Prostate gland (tissue), 2 donors: ENCODE data around the gene LDLRAD4. TPM values are rescaled to one million over a fixed set of nuclear protein-coding genes. Genes with fewer than 3 reads are reported as not detected.

Experiments
- DNase-seq: peaks from one replicate; pipeline ENCODE4 v3.0.0-alpha.2; 2019; ENCODE audit warnings: low spot score
- H3K27ac ChIP-seq, 2 donors: fragments of 200-600 bp; sonication (generic); 2 replicates each; pipeline ENCODE4 v1.5.1; 2017 to 2019
- H3K27me3 ChIP-seq: fragments of 200-600 bp; sonication (generic); replicated peaks from 2 replicates; pipeline ENCODE4 v1.5.1; 2019; ENCODE audit not compliant: insufficient read depth
- H3K36me3 ChIP-seq, 2 donors: fragments of 200-600 bp; sonication (generic); 1 replicate in 1 of 2; 2 replicates in 1 of 2; pipeline versions ENCODE4 v1.5.1 to v1.8.1; 2017 to 2019
- H3K4me1 ChIP-seq: fragments of 200-600 bp; sonication (generic); replicated peaks from 2 replicates; pipeline ENCODE4 v1.5.1; 2019
- H3K4me3 ChIP-seq, 2 donors: fragments of 200-600 bp; sonication (generic); 2 replicates each; pipeline ENCODE4 v1.5.1; 2017 to 2019
- H3K9me3 ChIP-seq: fragments of 200-600 bp; sonication (generic); 2 replicates; pipeline ENCODE4 v1.5.1; 2017
- POLR2A ChIP-seq: fragments of 450-650 bp; IDR thresholded peaks from one replicate; pipeline ENCODE4 v1.6.1; 2016; ENCODE audit warnings: antibody characterized with exemption, mild to moderate bottlenecking
- POLR2AphosphoS5 ChIP-seq: sonication (generic); formaldehyde crosslinking; IDR thresholded peaks from one replicate; pipeline ENCODE4 v1.6.1; 2017; ENCODE audit warnings: antibody characterized with exemption
- WGBS: methylation state at CpG from one replicate; pipeline ENCODE4 v1.1.5; 2018; 5-methylcytosine and 5-hydroxymethylcytosine counted together
- intact Hi-C: fragments of 100-400 bp; cut with DNase I; formaldehyde crosslinking; loops from one replicate; pipeline ENCODE4 v1.14.2; 2022
- total RNA-seq, 2 donors: library from RNA; depleted of rRNA; stranded (reverse); fragments of >200 nt; gene quantifications; one replicate each; pipeline ENCODE4 v1.1.0, GENCODE V29; 2016
- TF ChIP-seq, protein P1 (sequence below), 4 experiments: fragments of 200-600 bp in 2 of 4; fragments of 450-650 bp in 2 of 4; sonication (generic) in 2 of 4; IDR thresholded peaks; 1 replicate in 3 of 4; 2 replicates in 1 of 4; pipeline ENCODE4 v1.5.1; 2016 to 2019; ENCODE audit warnings: antibody characterized with exemption in 4 of 4, mild to moderate bottlenecking in 2 of 4, moderate library complexity in 2 of 4

Gene LDLRAD4
- total RNA-seq, 2 donors from 2014 or later, result 59.9 to 107 TPM

DNA sequence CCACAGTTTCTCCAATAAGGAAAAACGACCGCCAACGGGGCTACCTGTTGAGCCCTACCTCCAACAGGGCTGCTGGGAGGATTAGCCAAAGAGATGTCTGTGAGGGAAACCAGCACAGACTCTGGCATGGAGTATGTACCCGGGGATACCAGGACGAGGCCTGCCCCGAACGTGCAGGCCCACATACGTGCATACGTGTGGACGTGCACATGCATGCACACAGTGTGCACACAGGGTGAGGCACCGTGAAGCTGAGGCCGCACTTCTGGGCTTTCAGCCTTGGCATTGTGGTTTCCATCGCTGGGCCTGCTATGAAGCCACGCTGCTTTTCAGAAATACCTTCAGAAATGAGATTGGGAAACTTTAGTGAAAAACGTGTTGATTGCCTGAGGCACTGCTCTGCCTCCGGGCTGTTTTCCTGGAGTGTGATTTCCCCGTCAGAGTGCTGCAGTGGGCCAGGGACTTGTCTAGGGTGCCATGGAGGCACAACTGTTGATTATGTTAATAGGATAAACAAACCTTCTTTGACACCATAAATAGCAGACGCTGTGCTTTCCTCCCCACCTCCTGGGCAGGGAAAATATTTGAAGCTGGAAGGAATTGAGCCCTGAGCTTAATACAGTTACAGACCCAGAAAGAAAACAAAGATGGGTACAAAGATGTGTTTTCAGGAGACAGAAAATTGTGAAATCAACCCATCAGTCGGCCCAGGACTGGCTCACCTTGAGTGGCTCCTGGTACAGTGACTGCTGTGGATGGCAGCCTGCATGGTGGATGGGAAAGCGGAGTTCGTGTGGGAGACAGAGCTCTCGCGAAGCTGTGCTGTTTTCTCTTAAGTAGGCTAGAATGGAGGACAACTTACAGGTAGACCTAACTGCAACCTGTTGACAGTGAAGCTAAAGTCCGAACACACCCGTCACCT lies 325.5 kb downstream of the LDLRAD4 start:
- DNase-seq, result no peak
- WGBS, result 84% methylated on average over 25 of the region's 25 CpGs
- H3K27me3 ChIP-seq, result no peaks in the 10 kb centered on the region
- peaks cover 42% of the 10 kb centered on the region for H3K4me1 ChIP-seq
- intact Hi-C loops, result no loop called here
- H3K4me3 ChIP-seq, result no peak overlapping the region
- H3K36me3 ChIP-seq, result no peaks in the 10 kb centered on the region
- TF ChIP-seq POLR2AphosphoS5 (no peak), POLR2A (no peak)
- TF ChIP-seq, protein P1, sequence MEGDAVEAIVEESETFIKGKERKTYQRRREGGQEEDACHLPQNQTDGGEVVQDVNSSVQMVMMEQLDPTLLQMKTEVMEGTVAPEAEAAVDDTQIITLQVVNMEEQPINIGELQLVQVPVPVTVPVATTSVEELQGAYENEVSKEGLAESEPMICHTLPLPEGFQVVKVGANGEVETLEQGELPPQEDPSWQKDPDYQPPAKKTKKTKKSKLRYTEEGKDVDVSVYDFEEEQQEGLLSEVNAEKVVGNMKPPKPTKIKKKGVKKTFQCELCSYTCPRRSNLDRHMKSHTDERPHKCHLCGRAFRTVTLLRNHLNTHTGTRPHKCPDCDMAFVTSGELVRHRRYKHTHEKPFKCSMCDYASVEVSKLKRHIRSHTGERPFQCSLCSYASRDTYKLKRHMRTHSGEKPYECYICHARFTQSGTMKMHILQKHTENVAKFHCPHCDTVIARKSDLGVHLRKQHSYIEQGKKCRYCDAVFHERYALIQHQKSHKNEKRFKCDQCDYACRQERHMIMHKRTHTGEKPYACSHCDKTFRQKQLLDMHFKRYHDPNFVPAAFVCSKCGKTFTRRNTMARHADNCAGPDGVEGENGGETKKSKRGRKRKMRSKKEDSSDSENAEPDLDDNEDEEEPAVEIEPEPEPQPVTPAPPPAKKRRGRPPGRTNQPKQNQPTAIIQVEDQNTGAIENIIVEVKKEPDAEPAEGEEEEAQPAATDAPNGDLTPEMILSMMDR (IDR thresholded peaks at IDR 0.05), result no peak
- H3K9me3 ChIP-seq, result no peaks in the 10 kb centered on the region
- no peak overlapping the region for H3K27ac ChIP-seq

DNA sequence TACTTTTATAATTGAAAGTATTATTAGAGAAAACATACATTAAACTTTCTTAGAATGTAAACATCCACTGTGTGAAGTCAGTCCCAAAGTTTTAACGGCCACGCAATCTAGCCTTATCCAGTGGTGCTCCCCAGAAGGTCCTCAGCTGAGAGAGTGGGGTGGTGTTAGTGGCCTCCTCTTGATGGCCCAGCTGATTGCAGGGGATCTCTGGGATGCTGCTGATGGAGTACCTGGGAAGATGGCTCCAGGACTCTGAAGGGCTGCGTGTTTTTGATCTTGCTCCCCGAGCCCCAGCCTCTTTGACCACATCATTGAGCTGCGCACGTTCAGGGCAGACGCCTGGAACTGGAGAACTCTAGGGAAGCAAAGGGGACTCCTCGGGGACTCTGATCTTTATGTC lies 326.4 kb downstream of the LDLRAD4 start:
- Histone ChIP-seq H3K4me3 (no peak overlapping the region), H3K27ac (no peak overlapping the region), H3K27me3 (no peaks in the 10 kb centered on the region), H3K9me3 (no peaks in the 10 kb centered on the region), H3K36me3 (no peaks in the 10 kb centered on the region), H3K4me1 (peaks cover 36% of the 10 kb centered on the region)
- TF ChIP-seq POLR2A (no peak), POLR2AphosphoS5 (no peak)
- TF ChIP-seq, protein P1 (IDR thresholded peaks at IDR 0.05), result no peak
- 96% methylated on average over 8 of the region's 8 CpGs for WGBS
- DNase-seq, result no peak
- intact Hi-C loops, result no loop called here

DNA sequence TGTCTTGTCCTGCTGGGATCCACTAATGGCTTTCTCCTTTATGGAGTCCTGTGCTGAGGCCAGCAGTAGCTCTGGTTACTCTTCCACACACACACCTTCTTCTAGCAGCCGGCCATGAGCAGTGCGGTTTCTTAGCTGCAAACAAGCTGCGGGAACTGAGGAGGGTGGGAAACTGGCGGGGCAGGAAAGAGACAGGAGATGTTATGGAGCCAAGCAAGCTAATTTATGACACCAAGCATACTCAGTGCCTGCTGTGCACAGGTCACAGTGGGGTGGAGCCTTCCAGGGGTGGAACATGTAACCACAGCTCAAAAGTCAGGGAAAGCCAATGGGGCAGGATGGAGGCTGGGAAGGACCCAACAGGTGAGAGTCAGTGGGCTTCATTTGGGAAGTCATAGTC lies 327.0 kb downstream of the LDLRAD4 start:
- Histone ChIP-seq H3K36me3 (no peaks in the 10 kb centered on the region), H3K27ac (no peak overlapping the region), H3K4me3 (no peak overlapping the region), H3K9me3 (no peaks in the 10 kb centered on the region), H3K4me1 (peaks cover 32% of the 10 kb centered on the region), H3K27me3 (no peaks in the 10 kb centered on the region)
- intact Hi-C loops, result no loop called here
- 80% methylated on average over 4 of the region's 4 CpGs for WGBS
- DNase-seq, result no peak
- TF ChIP-seq, protein P1 (IDR thresholded peaks at IDR 0.05), result no peak
- TF ChIP-seq POLR2A, result no peak
- TF ChIP-seq POLR2AphosphoS5, result no peak

DNA sequence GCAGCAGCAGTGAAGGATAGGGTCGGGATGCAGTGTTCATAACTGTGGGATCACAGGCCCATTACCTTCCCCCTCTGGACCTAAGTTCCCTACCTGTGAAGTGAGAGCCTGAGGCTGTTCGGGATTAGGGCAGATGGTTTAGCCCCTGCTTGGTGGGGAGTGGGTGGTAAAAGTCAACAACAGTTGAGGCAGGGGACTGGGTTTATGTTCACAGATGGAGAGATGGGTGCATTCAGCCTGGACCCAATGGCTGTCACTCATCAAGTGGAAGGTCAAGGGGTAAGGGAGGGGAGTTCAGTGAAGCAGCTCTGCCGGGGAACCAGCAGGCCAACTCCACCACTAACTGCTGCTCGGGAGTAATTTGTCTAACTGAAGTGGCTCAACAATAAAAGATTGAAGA lies 327.4 kb downstream of the LDLRAD4 start:
- TF ChIP-seq POLR2A, result no peak
- TF ChIP-seq, protein P1 (IDR thresholded peaks at IDR 0.05), result no peak
- TF ChIP-seq POLR2AphosphoS5, result no peak
- H3K27ac ChIP-seq, result no peak overlapping the region

DNA sequence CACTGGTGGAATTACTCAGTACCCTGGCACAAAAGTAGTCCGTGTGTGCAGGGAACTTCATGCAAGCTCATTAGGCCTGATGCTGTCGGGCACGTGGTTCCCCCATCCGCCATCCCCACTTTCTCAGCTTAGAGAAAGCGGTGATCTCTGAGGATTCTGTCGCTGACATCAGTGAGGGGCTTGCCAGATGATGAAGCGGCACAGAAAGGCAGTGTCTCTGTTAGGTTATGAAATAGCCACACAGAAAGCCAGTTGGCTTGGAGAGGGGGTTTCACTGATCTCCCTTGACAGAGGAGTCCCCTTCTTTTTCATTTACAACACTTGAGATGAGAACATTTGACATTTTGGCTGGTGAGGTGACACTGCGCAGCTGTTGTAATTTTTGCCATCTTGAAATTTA lies 328.1 kb downstream of the LDLRAD4 start:
- Histone ChIP-seq H3K4me1 (peaks cover 26% of the 10 kb centered on the region), H3K27me3 (no peaks in the 10 kb centered on the region), H3K36me3 (no peaks in the 10 kb centered on the region), H3K27ac (no peak overlapping the region), H3K4me3 (no peak overlapping the region), H3K9me3 (no peaks in the 10 kb centered on the region)
- intact Hi-C loops, result no loop called here
- no peak for DNase-seq
- WGBS, result 79% methylated on average over 8 of the region's 8 CpGs
- TF ChIP-seq POLR2AphosphoS5, result no peak
- TF ChIP-seq POLR2A, result no peak
- TF ChIP-seq, protein P1 (IDR thresholded peaks at IDR 0.05), result no peak

More for the DNA sequence above, 327.4 kb downstream of the LDLRAD4 start:
- Histone ChIP-seq H3K4me3 (no peak overlapping the region), H3K9me3 (no peaks in the 10 kb centered on the region), H3K36me3 (no peaks in the 10 kb centered on the region), H3K4me1 (peaks cover 28% of the 10 kb centered on the region), H3K27me3 (no peaks in the 10 kb centered on the region)
- intact Hi-C loops, result no loop called here
- WGBS, result 95% methylated on average over 4 of the region's 4 CpGs
- no peak for DNase-seq
